ENCODE measurements around the gene RHBDL3. TPM values are rescaled to one million over a fixed set of nuclear protein-coding genes. Genes with fewer than 3 reads are reported as not detected.

The RHBDL3 gene
- total RNA-seq, 1 experiment from 2014 or later: 0.24 TPM

DNA sequence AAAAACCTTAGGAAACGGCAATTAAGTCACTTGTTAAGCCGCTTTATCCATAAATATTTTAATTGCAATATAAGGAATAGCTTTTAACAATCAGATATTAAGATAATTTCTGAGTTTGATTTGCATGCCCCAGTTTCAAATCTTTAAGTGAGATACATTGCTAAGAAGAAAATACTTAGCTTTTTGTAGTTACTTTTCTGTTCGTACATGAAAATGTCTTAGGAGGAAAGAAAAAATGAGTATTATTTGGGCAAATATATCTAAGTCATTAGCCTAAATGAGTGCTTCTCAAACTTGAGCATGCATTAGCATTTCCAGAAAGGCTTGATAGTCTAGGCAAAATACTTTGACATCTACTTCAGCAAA, 90.7 kb downstream of the RHBDL3 start:
- CTCF ChIA-PET: no interaction called here
- TF ChIP-seq, protein P1, sequence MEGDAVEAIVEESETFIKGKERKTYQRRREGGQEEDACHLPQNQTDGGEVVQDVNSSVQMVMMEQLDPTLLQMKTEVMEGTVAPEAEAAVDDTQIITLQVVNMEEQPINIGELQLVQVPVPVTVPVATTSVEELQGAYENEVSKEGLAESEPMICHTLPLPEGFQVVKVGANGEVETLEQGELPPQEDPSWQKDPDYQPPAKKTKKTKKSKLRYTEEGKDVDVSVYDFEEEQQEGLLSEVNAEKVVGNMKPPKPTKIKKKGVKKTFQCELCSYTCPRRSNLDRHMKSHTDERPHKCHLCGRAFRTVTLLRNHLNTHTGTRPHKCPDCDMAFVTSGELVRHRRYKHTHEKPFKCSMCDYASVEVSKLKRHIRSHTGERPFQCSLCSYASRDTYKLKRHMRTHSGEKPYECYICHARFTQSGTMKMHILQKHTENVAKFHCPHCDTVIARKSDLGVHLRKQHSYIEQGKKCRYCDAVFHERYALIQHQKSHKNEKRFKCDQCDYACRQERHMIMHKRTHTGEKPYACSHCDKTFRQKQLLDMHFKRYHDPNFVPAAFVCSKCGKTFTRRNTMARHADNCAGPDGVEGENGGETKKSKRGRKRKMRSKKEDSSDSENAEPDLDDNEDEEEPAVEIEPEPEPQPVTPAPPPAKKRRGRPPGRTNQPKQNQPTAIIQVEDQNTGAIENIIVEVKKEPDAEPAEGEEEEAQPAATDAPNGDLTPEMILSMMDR (IDR thresholded peaks at IDR 0.05; ENCODE audit: unreplicated experiment): no peak
- no TSS peak for BruUV-seq (replicated peaks)
- DNase-seq: no peak
- intact Hi-C loops (cut with micrococcal nuclease; ENCODE audit: unreplicated experiment): no loop called here
- no peak overlapping the region for H3K4me3 Mint-ChIP-seq (ENCODE audit: low read depth, unreplicated experiment)
- H3K9me3 Mint-ChIP-seq (ENCODE audit: low read depth, unreplicated experiment): no peaks in the 10 kb centered on the region
- no peaks in the 10 kb centered on the region for H3K27me3 Mint-ChIP-seq (ENCODE audit: unreplicated experiment)
- peaks cover 24% of the 10 kb centered on the region for H3K4me1 Mint-ChIP-seq (ENCODE audit: low read depth, unreplicated experiment)
- H3K36me3 Mint-ChIP-seq (ENCODE audit: insufficient read depth, unreplicated experiment): peaks cover 69% of the 10 kb centered on the region
- no peak overlapping the region for H3K27ac Mint-ChIP-seq (ENCODE audit: unreplicated experiment)

DNA sequence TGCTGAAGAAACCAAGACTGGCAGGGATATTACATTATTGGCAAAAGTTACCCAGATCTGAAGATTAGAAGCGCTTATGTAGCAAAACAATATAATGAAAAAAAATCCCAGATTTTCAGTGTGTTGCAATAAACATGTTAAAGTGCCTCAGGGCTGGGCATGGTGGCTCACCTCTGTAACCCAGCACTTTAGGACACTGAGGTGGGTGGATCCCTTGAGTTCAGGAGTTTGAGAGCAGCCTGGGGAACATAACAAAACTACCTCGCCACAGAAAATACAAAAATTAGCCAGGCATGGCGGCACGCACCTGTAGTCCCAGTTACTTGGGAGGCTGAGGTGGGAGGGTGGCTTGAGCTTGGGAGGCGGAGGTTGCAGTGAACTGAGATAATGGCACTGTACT, 91.1 kb downstream of the RHBDL3 start:
- TF ChIP-seq, protein P1 (IDR thresholded peaks at IDR 0.05; ENCODE audit: unreplicated experiment): no peak
- no peak overlapping the region for H3K4me3 Mint-ChIP-seq (ENCODE audit: low read depth, unreplicated experiment)
- no peaks in the 10 kb centered on the region for H3K9me3 Mint-ChIP-seq (ENCODE audit: low read depth, unreplicated experiment)
- peaks cover 67% of the 10 kb centered on the region for H3K36me3 Mint-ChIP-seq (ENCODE audit: insufficient read depth, unreplicated experiment)
- intact Hi-C loops (cut with micrococcal nuclease; ENCODE audit: unreplicated experiment): no loop called here
- no peaks in the 10 kb centered on the region for H3K27me3 Mint-ChIP-seq (ENCODE audit: unreplicated experiment)
- CTCF ChIA-PET: no interaction called here
- H3K27ac Mint-ChIP-seq (ENCODE audit: unreplicated experiment): no peak overlapping the region
- no TSS peak for BruUV-seq (replicated peaks)
- peaks cover 24% of the 10 kb centered on the region for H3K4me1 Mint-ChIP-seq (ENCODE audit: low read depth, unreplicated experiment)
- no peak for DNase-seq

DNA sequence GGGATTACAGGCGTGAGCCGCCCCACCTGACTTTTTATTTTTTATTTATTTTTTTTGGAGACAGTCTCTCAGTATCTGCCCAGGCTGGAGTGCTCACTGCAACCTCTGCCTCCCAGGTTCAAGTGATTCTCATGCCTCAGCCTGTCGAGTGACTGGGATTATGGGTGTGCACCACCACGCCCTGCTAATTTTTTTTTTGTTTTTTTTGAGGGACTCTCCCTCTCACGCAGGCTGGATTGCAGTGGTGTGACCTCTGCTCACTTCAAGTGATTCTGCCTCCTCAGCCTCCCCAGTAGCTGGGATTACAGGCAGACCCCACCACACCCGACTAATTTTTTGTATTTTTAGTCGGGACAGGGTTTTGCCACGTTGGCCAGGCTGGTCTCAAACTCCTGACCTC, 92.0 kb downstream of the RHBDL3 start:
- intact Hi-C loops (cut with micrococcal nuclease; ENCODE audit: unreplicated experiment): no loop called here
- no peaks in the 10 kb centered on the region for H3K27me3 Mint-ChIP-seq (ENCODE audit: unreplicated experiment)
- no peak overlapping the region for H3K4me3 Mint-ChIP-seq (ENCODE audit: low read depth, unreplicated experiment)
- no peak overlapping the region for H3K27ac Mint-ChIP-seq (ENCODE audit: unreplicated experiment)
- H3K36me3 Mint-ChIP-seq (ENCODE audit: insufficient read depth, unreplicated experiment): peaks cover 67% of the 10 kb centered on the region
- no TSS peak for BruUV-seq (replicated peaks)
- CTCF ChIA-PET: no interaction called here
- H3K9me3 Mint-ChIP-seq (ENCODE audit: low read depth, unreplicated experiment): no peaks in the 10 kb centered on the region
- DNase-seq: no peak
- H3K4me1 Mint-ChIP-seq (ENCODE audit: low read depth, unreplicated experiment): peaks cover 24% of the 10 kb centered on the region
- TF ChIP-seq, protein P1 (IDR thresholded peaks at IDR 0.05; ENCODE audit: unreplicated experiment): no peak

DNA sequence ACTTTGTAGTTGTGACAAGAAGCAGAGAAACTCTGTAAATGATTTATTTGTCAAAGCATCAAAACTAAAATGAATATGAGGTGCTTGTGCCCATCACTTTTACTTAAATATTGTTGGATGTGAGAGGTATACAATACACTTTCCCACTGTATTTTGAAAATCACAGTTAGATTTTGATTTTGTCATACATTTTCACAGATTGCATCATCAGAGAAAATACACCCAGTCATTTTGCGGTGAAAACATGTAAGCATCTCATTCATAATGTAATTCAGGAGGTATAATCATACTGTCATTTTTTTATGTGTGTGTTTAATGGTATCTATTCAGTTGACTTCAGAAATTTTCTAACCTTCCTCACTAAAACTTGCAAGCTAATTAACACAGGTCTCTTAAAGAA, 95.6 kb downstream of the RHBDL3 start:
- no TSS peak for BruUV-seq (replicated peaks)
- no peaks in the 10 kb centered on the region for H3K4me1 Mint-ChIP-seq (ENCODE audit: low read depth, unreplicated experiment)
- H3K27me3 Mint-ChIP-seq (ENCODE audit: unreplicated experiment): no peaks in the 10 kb centered on the region
- H3K9me3 Mint-ChIP-seq (ENCODE audit: low read depth, unreplicated experiment): no peaks in the 10 kb centered on the region
- H3K4me3 Mint-ChIP-seq (ENCODE audit: low read depth, unreplicated experiment): no peak overlapping the region
- no peak overlapping the region for H3K27ac Mint-ChIP-seq (ENCODE audit: unreplicated experiment)
- H3K36me3 Mint-ChIP-seq (ENCODE audit: insufficient read depth, unreplicated experiment): peaks cover 72% of the 10 kb centered on the region
- CTCF ChIA-PET: no interaction called here
- TF ChIP-seq, protein P1 (IDR thresholded peaks at IDR 0.05; ENCODE audit: unreplicated experiment): no peak
- intact Hi-C loops (cut with micrococcal nuclease; ENCODE audit: unreplicated experiment): no loop called here
- no peak for DNase-seq

DNA sequence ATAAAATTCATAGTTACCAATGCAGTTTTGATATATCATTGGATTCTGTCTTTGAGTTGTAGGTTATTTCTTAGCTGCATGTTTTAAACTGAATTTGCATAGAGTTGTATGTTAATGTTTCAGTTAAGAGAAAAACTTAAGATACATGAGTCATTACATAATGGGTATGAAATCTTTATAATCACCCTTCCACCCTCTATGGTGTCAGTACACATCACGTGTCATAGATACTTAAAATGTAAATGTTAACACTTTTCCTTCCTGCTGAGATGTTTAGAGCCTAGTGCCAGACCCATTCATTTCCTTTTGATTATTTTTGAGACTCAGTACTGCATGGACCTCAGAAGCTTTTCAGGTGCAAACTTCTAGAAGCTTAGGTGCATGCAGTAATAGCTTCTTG, 104.8 kb downstream of the RHBDL3 start:
- no peak for DNase-seq
- no peak overlapping the region for H3K27ac Mint-ChIP-seq (ENCODE audit: unreplicated experiment)
- no peak overlapping the region for H3K4me3 Mint-ChIP-seq (ENCODE audit: low read depth, unreplicated experiment)
- H3K27me3 Mint-ChIP-seq (ENCODE audit: unreplicated experiment): no peaks in the 10 kb centered on the region
- H3K36me3 Mint-ChIP-seq (ENCODE audit: insufficient read depth, unreplicated experiment): peaks cover 67% of the 10 kb centered on the region
- no peaks in the 10 kb centered on the region for H3K4me1 Mint-ChIP-seq (ENCODE audit: low read depth, unreplicated experiment)
- BruUV-seq (replicated peaks): no TSS peak
- TF ChIP-seq, protein P1 (IDR thresholded peaks at IDR 0.05; ENCODE audit: unreplicated experiment): no peak
- intact Hi-C loops (cut with micrococcal nuclease; ENCODE audit: unreplicated experiment): no loop called here
- no peaks in the 10 kb centered on the region for H3K9me3 Mint-ChIP-seq (ENCODE audit: low read depth, unreplicated experiment)
- CTCF ChIA-PET: no interaction called here
